ENCODE results near the gene ZNF664.

The ZNF664 gene

GRCh38 chr12:124013073-124013472 is 40.1 kb downstream of the ZNF664 start:
- no peak overlapping the region for H3K18ac ChIP-seq (ENCODE audit: low read length)
- no peak overlapping the region for H4K8ac ChIP-seq (ENCODE audit: low read depth, low read length)
- H3K4me1 ChIP-seq (ENCODE audit: control insufficient read depth in 2 of 2, insufficient read depth in 1 of 2, low read depth in 1 of 2, low read length in 2 of 2): peaks cover 3 to 7% of the 10 kb centered on the region in 2 donors
- H3K79me1 ChIP-seq (ENCODE audit: low read depth, low read length): no peaks in the 10 kb centered on the region
- H2BK12ac ChIP-seq (ENCODE audit: low read length): no peak overlapping the region
- H3K23ac ChIP-seq (ENCODE audit: low read depth, low read length, poor library complexity): no peak overlapping the region
- no peaks in the 10 kb centered on the region for H3K27me3 ChIP-seq (ENCODE audit: control insufficient read depth in 3 of 3, insufficient read depth in 3 of 3, low read depth in 1 of 3, low read length in 3 of 3)
- no peak overlapping the region for H3K14ac ChIP-seq (ENCODE audit: low read length)
- no peak overlapping the region for H2AK5ac ChIP-seq (ENCODE audit: low read depth, low read length)
- no peaks in the 10 kb centered on the region for H3K9me3 ChIP-seq (replicated peaks in 1 of 2; ENCODE audit: control insufficient read depth in 2 of 2, insufficient read depth in 1 of 2, low read depth in 1 of 2, low read length in 2 of 2)
- no peak for DNase-seq (ENCODE audit: low spot score)
- no peak overlapping the region for H3K4me2 ChIP-seq (ENCODE audit: insufficient read depth, low read length, poor library complexity, severe bottlenecking)
- WGBS, 2 donors (ENCODE audit: extremely low coverage in 2 of 2, insufficient read length in 2 of 2, insufficient replicate concordance in 1 of 2): no CpG with 5 or more reads among the region's 7 CpGs
- no peak overlapping the region for H4K91ac ChIP-seq (ENCODE audit: low read depth, low read length, poor library complexity)
- H3K36me3 ChIP-seq (replicated peaks in 1 of 2; ENCODE audit: control insufficient read depth in 2 of 2, insufficient read depth in 2 of 2, low read length in 2 of 2): peaks cover 17 to 76% of the 10 kb centered on the region in 2 donors
- no peak overlapping the region for H3K9ac ChIP-seq (ENCODE audit: low read depth, low read length, poor library complexity)
- H3K4me3 ChIP-seq (ENCODE audit: low read length in 2 of 2): no peak overlapping the region
- no peak overlapping the region for H2AFZ ChIP-seq (ENCODE audit: low read length)
- no peak overlapping the region for H2BK15ac ChIP-seq (ENCODE audit: low read length)
- no peak overlapping the region for H3K4ac ChIP-seq (ENCODE audit: low read length)
- no peak overlapping the region for H3K27ac ChIP-seq (replicated peaks; ENCODE audit: low read length)
- H2BK120ac ChIP-seq (ENCODE audit: low read depth, low read length): no peak overlapping the region
- no peak overlapping the region for H2BK5ac ChIP-seq (ENCODE audit: low read length)

GRCh38 chr12:124015494-124016461 is 42.8 kb downstream of the ZNF664 start:
- Histone ChIP-seq H3K79me1 (ENCODE audit: low read depth, low read length) (no peaks in the 10 kb centered on the region), H4K91ac (ENCODE audit: low read depth, low read length, poor library complexity) (no peak overlapping the region), H3K4ac (ENCODE audit: low read length) (no peak overlapping the region), H3K27ac (replicated peaks; ENCODE audit: low read length) (no peak overlapping the region), H3K27me3 (ENCODE audit: control insufficient read depth in 3 of 3, insufficient read depth in 3 of 3, low read depth in 1 of 3, low read length in 3 of 3) (no peaks in the 10 kb centered on the region), H2BK12ac (ENCODE audit: low read length) (no peak overlapping the region), H3K4me2 (ENCODE audit: insufficient read depth, low read length, poor library complexity, severe bottlenecking) (no peak overlapping the region), H4K8ac (ENCODE audit: low read depth, low read length) (no peak overlapping the region), H2AK5ac (ENCODE audit: low read depth, low read length) (no peak overlapping the region), H3K4me1 (ENCODE audit: control insufficient read depth in 2 of 2, insufficient read depth in 1 of 2, low read depth in 1 of 2, low read length in 2 of 2) (peaks cover 0 to 2% of the 10 kb centered on the region in 2 donors), H3K4me3 (ENCODE audit: low read length in 2 of 2) (no peak overlapping the region), H2BK120ac (ENCODE audit: low read depth, low read length) (no peak overlapping the region), H3K14ac (ENCODE audit: low read length) (no peak overlapping the region), H2AFZ (ENCODE audit: low read length) (no peak overlapping the region), H2BK15ac (ENCODE audit: low read length) (no peak overlapping the region), H3K18ac (ENCODE audit: low read length) (no peak overlapping the region), H3K9me3 (replicated peaks in 1 of 2; ENCODE audit: control insufficient read depth in 2 of 2, insufficient read depth in 1 of 2, low read depth in 1 of 2, low read length in 2 of 2) (no peaks in the 10 kb centered on the region), H2BK5ac (ENCODE audit: low read length) (no peak overlapping the region), H3K9ac (ENCODE audit: low read depth, low read length, poor library complexity) (no peak overlapping the region), H3K23ac (ENCODE audit: low read depth, low read length, poor library complexity) (no peak overlapping the region), H3K36me3 (replicated peaks in 1 of 2; ENCODE audit: control insufficient read depth in 2 of 2, insufficient read depth in 2 of 2, low read length in 2 of 2) (peaks cover 14 to 50% of the 10 kb centered on the region in 2 donors)
- no peak for DNase-seq (ENCODE audit: low spot score)
- WGBS, 2 donors (ENCODE audit: extremely low coverage in 2 of 2, insufficient read length in 2 of 2, insufficient replicate concordance in 1 of 2): no CpG with 5 or more reads among the region's 13 CpGs

GRCh38 chr12:124017064-124017463 is 44.0 kb downstream of the ZNF664 start:
- peaks cover 0 to 1% of the 10 kb centered on the region in 2 donors for H3K9me3 ChIP-seq (replicated peaks in 1 of 2; ENCODE audit: control insufficient read depth in 2 of 2, insufficient read depth in 1 of 2, low read depth in 1 of 2, low read length in 2 of 2)
- H3K79me1 ChIP-seq (ENCODE audit: low read depth, low read length): no peaks in the 10 kb centered on the region
- peaks cover 0 to 2% of the 10 kb centered on the region in 2 donors for H3K4me1 ChIP-seq (ENCODE audit: control insufficient read depth in 2 of 2, insufficient read depth in 1 of 2, low read depth in 1 of 2, low read length in 2 of 2)
- no peak overlapping the region for H2AFZ ChIP-seq (ENCODE audit: low read length)
- no peak overlapping the region for H3K27ac ChIP-seq (replicated peaks; ENCODE audit: low read length)
- H3K4me2 ChIP-seq (ENCODE audit: insufficient read depth, low read length, poor library complexity, severe bottlenecking): no peak overlapping the region
- H4K8ac ChIP-seq (ENCODE audit: low read depth, low read length): no peak overlapping the region
- H3K36me3 ChIP-seq (replicated peaks in 1 of 2; ENCODE audit: control insufficient read depth in 2 of 2, insufficient read depth in 2 of 2, low read length in 2 of 2): peaks cover 8 to 38% of the 10 kb centered on the region in 2 donors
- no peak overlapping the region for H4K91ac ChIP-seq (ENCODE audit: low read depth, low read length, poor library complexity)
- H3K23ac ChIP-seq (ENCODE audit: low read depth, low read length, poor library complexity): no peak overlapping the region
- no peak overlapping the region for H3K4me3 ChIP-seq (ENCODE audit: low read length in 2 of 2)
- H2BK12ac ChIP-seq (ENCODE audit: low read length): no peak overlapping the region
- H3K18ac ChIP-seq (ENCODE audit: low read length): no peak overlapping the region
- no CpG with 5 or more reads among the region's 2 CpGs for WGBS, 2 donors (ENCODE audit: extremely low coverage in 2 of 2, insufficient read length in 2 of 2, insufficient replicate concordance in 1 of 2)
- no peak overlapping the region for H2BK5ac ChIP-seq (ENCODE audit: low read length)
- no peaks in the 10 kb centered on the region for H3K27me3 ChIP-seq (ENCODE audit: control insufficient read depth in 3 of 3, insufficient read depth in 3 of 3, low read depth in 1 of 3, low read length in 3 of 3)
- H2AK5ac ChIP-seq (ENCODE audit: low read depth, low read length): no peak overlapping the region
- no peak overlapping the region for H3K14ac ChIP-seq (ENCODE audit: low read length)
- H3K9ac ChIP-seq (ENCODE audit: low read depth, low read length, poor library complexity): no peak overlapping the region
- H3K4ac ChIP-seq (ENCODE audit: low read length): no peak overlapping the region
- H2BK120ac ChIP-seq (ENCODE audit: low read depth, low read length): no peak overlapping the region
- no peak overlapping the region for H2BK15ac ChIP-seq (ENCODE audit: low read length)
- no peak for DNase-seq (ENCODE audit: low spot score)

- H2AFZ ChIP-seq (ENCODE audit: low read length): no peak overlapping the region
- no CpG with 5 or more reads among the region's 2 CpGs for WGBS, 2 donors (ENCODE audit: extremely low coverage in 2 of 2, insufficient read length in 2 of 2, insufficient replicate concordance in 1 of 2)
These were observed 45.5 kb downstream of the ZNF664 start for GRCh38 chr12:124018539-124018938.

More at GRCh38 chr12:124018539-124018938, 45.5 kb downstream of the ZNF664 start:
- Histone ChIP-seq H2BK120ac (ENCODE audit: low read depth, low read length) (no peak overlapping the region), H2BK12ac (ENCODE audit: low read length) (no peak overlapping the region), H3K23ac (ENCODE audit: low read depth, low read length, poor library complexity) (no peak overlapping the region), H4K91ac (ENCODE audit: low read depth, low read length, poor library complexity) (no peak overlapping the region), H2BK5ac (ENCODE audit: low read length) (no peak overlapping the region), H3K27me3 (ENCODE audit: control insufficient read depth in 3 of 3, insufficient read depth in 3 of 3, low read depth in 1 of 3, low read length in 3 of 3) (no peaks in the 10 kb centered on the region), H3K36me3 (replicated peaks in 1 of 2; ENCODE audit: control insufficient read depth in 2 of 2, insufficient read depth in 2 of 2, low read length in 2 of 2) (peaks cover 0 to 23% of the 10 kb centered on the region in 2 donors), H3K9me3 (replicated peaks in 1 of 2; ENCODE audit: control insufficient read depth in 2 of 2, insufficient read depth in 1 of 2, low read depth in 1 of 2, low read length in 2 of 2) (peaks cover 0 to 2% of the 10 kb centered on the region in 2 donors), H3K14ac (ENCODE audit: low read length) (no peak overlapping the region), H3K79me1 (ENCODE audit: low read depth, low read length) (no peaks in the 10 kb centered on the region), H4K8ac (ENCODE audit: low read depth, low read length) (no peak overlapping the region), H3K9ac (ENCODE audit: low read depth, low read length, poor library complexity) (no peak overlapping the region), H3K4me3 (ENCODE audit: low read length in 2 of 2) (no peak overlapping the region), H3K4ac (ENCODE audit: low read length) (no peak overlapping the region), H3K27ac (replicated peaks; ENCODE audit: low read length) (no peak overlapping the region), H3K4me2 (ENCODE audit: insufficient read depth, low read length, poor library complexity, severe bottlenecking) (no peak overlapping the region), H2BK15ac (ENCODE audit: low read length) (no peak overlapping the region), H2AK5ac (ENCODE audit: low read depth, low read length) (no peak overlapping the region), H3K18ac (ENCODE audit: low read length) (no peak overlapping the region), H3K4me1 (ENCODE audit: control insufficient read depth in 2 of 2, insufficient read depth in 1 of 2, low read depth in 1 of 2, low read length in 2 of 2) (peaks cover 0 to 2% of the 10 kb centered on the region in 2 donors)
- DNase-seq (ENCODE audit: low spot score): no peak

Data from neuronal stem cell (in vitro differentiated cells).